Epithelial cell of proximal tubule (primary cell): ENCODE results near the gene FGFBP1. TPM values are rescaled to one million over a fixed set of nuclear protein-coding genes. Genes with fewer than 3 reads are reported as not detected.

Experiments
- DNase-seq: peaks from one replicate; pipeline ENCODE4 v3.0.0-alpha.2; 2011; ENCODE audit warnings: low read depth
- H3K4me3 ChIP-seq: 2 replicates; pipeline ENCODE4 v1.5.1; 2011; ENCODE audit warnings: low read depth, mild to moderate bottlenecking, low read length
- CTCF ChIP-seq: conservative IDR thresholded peaks from 2 replicates; pipeline ENCODE4 v1.5.1; 2012; ENCODE audit warnings: low read depth, mild to moderate bottlenecking, low read length
- total RNA-seq: library from RNA; depleted of rRNA; stranded (reverse); fragments of >200 nt; gene quantifications from 2 replicates; pipeline ENCODE4 v1.2.3, GENCODE V29; 2015

The FGFBP1 gene
- 18.8 and 36.8 TPM in 2 replicates for total RNA-seq

- no peak within 1 kb of the TSS for H3K4me3 ChIP-seq
- TF ChIP-seq CTCF, result no peak
Observed at GRCh38 chr4:15938640-15939039, at the start of gene FGFBP1. Gene FGFBP1, minus strand, starts transcription at chr4:15938740. Its CDS starts 2,108 bp downstream, at chr4:15936632.

GRCh38 chr4:15988222-15988621 lies 49.7 kb upstream of the FGFBP1 start:
- no peak for DNase-seq
- no peak overlapping the region for H3K4me3 ChIP-seq
- no peak for TF ChIP-seq CTCF

More at GRCh38 chr4:15938640-15939039, at the start of gene FGFBP1:
- no peak for DNase-seq

- DNase-seq, result no peak
- TF ChIP-seq CTCF, result no peak
Observed at GRCh38 chr4:15986907-15987306, 48.4 kb upstream of the FGFBP1 start.

GRCh38 chr4:15983610-15984009 lies 45.1 kb upstream of the FGFBP1 start:
- TF ChIP-seq CTCF, result no peak
- H3K4me3 ChIP-seq, result no peak overlapping the region
- DNase-seq, result no peak

More at GRCh38 chr4:15986907-15987306, 48.4 kb upstream of the FGFBP1 start:
- no peak overlapping the region for H3K4me3 ChIP-seq

GRCh38 chr4:15982842-15983524 lies 44.4 kb upstream of the FGFBP1 start:
- DNase-seq, result peak; percentile 40
- no peak for TF ChIP-seq CTCF

GRCh38 chr4:15976456-15977447 lies 38.2 kb upstream of the FGFBP1 start:
- peak; percentile 30 for TF ChIP-seq CTCF
- no peak overlapping the region for H3K4me3 ChIP-seq
- DNase-seq, result no peak

More at GRCh38 chr4:15982842-15983524, 44.4 kb upstream of the FGFBP1 start:
- H3K4me3 ChIP-seq, result no peak overlapping the region
